Stimulated activated CD4-positive, alpha-beta T cell treated with anti-CD3 and anti-CD28 coated beads, Interleukin-12 subunit alpha, Interleukin-12 subunit beta, amount 100 ng/mL, for 48 hours (primary cell): ENCODE measurements around the gene TCF7L2.
A peak's percentile ranks its signal among the peaks of the same experiment; 100 is the strongest.

ENCODE experiments used
- DNase-seq, 3 donors: peaks; one replicate each; pipeline ENCODE4 v3.0.0-alpha.2; 2020; ENCODE audit warnings: low read depth in 2 of 3, low spot score in 1 of 3

The TCF7L2 gene

DNA sequence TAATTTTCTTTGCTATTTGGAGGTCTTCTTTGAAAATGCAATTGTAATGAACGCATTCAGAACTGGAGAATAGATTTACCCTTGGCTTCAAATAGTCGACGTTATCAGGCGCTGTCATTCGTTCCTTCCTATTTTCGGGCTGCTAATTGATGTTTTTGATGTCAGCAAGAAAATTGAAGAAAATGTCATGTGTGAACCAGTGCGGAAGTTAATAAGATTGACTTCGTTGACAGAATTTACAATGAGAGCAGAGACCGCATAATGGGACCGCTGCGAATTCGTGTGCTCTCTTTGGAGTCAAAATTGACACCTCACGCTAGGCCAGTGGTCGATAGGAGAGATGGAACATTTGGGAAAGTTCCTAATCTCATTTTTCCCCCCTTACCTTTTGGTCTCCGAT lies 168.8 kb downstream of the TCF7L2 start:
- no peak for DNase-seq

DNA sequence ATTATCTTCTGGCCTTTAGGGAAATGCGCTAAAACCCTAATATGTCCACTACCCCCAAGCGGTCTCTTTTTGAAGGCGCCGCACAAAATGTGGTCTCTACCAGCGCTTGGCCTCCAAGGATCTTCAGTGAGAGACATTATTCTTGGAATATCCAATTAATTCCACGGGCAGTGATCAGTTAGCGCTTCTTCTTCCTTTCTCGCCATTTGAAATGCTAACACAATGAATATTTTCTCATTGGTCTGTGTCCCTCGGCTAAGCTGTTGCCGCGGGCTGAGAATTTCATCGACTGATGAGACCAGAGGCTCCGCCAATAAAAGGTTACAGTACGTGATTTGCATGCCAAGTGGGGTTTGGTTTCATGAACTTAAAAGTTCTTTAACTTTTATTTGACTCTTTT lies 169.8 kb downstream of the TCF7L2 start:
- no peak for DNase-seq

DNA sequence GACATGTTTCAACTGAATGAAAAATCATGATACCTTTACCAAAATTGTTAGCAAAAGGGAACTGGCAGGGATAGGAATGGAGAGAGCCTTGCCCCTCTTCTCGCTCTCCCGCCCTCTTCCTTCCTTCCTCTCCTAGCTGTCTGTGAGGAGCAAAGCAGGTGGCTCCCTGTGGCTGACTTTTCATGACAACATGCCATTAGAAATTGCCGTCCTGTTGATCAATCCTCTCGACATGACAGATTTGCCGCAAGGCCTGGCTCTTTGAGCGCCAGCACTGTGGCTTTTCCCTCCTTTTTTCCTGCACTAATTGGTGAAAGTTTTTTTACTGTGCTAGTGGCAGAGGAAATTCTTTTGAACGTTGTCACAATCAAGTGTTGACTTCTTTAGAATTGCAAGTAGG lies 171.1 kb downstream of the TCF7L2 start:
- DNase-seq, result no peak

DNA sequence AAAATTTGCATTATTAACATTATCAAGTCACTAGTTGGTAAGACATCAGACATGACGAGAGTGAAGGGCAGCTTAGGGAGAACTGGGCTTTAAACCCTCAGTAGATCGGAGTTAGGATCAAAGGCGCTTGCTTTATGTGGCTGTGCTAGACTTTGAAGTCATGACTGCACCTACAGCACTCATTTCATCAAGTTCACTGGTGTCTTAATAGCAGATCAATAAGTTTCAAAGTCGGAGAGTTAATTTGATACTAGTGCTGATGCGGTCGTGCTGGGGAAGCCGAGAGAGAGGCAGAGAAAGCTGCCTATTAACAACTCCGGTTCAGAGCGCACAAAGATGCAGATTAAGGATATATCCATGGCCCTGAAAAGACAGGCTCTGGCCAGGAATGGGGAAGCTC lies 172.9 kb downstream of the TCF7L2 start:
- DNase-seq, result no peak

DNA sequence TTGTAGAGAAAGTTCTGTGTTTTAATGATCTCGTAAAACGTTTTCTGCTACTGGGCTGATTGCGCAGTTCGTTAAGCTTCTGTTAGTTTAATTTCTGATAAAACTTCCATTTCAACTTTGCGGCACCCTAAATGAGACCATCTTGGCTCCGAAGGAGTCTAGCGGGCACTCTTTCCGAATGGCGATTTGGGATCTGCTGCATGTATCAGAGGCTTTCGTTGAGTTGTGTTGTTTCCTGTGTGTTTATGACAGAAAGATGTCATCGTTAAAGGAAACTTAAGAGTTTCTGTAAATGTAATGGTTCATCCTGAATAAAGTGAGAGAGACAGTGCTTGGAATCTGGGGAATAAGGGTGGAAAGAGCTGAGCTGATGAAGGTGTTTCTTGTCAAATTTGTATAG lies 174.7 kb downstream of the TCF7L2 start:
- no peak for DNase-seq

DNA sequence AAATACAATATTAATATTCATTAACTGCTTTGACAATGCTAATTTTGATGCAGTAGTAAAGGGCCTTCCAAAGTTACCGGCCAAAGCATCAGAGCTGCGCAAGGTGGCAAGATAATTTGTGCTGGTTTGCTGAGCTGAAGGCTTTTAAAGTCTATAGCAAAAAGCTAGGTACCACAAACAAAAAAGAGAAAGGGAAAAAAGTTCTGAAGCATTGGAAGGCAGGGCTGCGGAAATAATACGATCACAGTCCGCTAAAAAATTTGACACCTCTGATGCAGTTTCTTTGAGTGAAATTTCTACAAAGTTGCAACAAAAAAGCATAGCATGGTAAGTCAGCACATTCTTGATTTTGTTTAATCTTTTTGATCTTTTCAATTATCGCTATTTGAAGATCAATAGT lies 175.6 kb downstream of the TCF7L2 start:
- no peak for DNase-seq

DNA sequence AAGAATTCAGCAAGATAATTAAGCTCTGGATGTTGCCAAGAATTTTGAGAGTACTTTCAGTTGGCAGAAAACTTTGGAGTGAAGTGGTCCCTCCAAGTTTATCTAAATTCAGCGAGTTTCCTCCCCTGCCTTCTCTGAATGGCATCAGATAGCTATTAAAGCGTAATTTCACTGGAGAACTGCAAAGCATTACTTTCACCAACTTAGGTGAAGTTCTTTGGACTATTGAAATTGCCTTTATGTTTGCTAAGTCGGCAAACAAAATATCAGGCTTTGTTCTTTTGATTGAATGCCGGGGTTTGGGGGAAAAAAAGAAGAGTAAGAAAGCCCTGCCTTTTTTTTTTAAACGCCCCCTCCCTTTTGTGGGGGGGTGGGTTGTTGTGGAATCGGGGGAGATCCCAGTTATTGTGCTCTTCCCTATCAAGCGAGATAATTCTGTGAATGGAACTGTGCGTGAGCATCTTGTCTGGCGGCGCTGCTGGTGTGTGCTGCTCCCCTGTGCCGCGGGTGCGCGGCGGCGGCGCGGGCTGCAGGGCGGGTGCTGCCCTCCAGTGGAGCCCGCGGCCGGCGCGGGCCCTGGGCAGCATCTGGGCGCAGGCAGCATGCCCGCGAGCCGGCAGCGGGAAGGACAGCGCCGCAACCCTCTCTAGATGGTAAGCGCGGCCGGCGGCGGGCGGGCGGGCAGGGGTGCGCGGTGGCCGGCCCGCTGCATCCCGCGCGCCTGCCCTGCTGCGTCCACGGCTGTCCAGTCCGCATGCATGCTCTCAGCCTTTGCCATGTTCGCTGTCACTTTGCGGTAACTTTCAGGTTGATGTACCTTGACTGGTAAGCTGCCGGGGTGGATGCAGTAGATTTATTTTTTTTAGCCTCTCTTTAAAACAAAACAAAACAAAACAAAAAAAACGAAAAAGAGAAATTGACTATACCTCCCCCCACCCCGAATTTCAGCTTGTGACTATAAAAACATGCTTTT lies 176.5 kb downstream of the TCF7L2 start:
- peak; percentile 5 to 24 (median 7) for DNase-seq

DNA sequence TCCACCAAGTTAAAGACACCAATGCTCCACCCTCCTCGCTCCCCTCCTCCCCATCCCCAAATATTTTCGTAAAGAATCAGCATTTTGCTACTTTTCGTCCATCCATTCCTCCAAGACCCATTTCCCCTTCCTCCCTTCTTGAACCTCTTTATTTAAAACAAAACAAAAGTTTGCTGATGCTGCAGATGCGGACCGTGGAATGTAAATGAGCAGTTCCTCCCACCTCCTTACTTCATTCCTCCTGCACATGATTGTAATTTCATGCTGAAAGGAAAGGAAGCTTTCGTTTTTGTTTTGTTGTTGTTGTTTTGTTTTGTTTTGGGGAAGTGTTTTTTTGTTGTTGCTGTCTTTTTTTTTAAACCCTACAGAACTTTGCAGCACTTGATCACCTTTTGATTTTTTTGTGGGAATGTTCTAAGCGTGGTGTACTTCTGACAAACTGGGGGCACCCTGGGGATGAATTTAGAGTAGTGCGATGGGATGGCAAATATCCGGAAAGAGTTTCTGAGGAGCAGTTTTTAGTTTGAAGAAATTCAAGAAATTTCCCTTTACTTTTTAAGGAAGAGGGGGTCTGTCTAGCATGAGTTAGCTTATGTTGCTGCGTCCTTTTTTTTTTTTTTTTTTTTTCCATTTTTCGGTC lies 177.3 kb downstream of the TCF7L2 start:
- DNase-seq, result no peak

DNA sequence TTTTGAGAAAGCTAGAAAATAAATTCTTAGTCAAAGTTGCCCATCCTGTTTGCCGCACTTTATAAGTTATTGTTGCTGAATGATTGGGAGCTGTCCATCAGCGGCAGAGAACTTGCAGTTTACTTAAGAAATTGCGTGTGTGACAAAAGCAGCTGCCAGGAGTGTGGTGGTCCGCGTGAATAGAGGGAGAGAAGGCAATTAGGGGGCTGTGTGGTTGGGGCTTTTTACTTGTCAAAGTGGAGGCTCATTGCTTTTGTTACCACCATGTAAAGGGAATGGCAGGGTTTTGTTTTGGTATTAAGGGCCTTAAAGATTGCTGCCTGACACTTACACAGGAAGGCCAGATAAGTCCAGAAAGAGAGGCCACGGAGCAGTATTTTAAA lies 177.8 kb downstream of the TCF7L2 start:
- no peak for DNase-seq

DNA sequence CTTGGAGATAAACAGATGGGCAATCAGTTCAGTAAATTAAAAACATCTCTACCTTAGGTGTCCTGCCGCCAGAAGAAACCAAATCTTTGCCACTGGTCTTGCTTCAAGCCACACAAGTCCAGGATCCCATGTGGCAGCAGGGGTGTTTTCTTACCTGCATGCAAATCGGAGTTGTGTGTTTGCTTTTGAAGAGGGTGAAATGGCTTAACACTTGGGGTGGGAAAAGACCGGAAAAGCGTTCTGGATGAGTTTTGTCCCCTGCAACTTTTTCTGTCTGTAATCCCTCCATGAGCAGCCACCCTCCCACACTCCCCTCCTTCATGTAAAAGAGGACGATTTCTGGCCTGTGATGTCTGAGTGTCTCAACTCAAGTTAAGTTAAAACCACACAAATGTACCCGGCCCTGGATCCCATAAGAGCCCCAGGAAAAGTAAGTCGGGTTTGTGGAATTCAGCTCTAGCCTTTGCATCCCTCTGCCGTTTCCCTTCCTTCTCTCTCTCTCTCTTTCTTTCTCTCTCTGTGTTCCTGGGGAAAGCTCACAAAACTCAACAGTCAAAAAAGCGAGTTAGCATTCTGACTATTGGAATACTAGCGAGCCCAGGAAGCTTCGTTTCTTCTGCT lies 178.5 kb downstream of the TCF7L2 start:
- no peak for DNase-seq

DNA sequence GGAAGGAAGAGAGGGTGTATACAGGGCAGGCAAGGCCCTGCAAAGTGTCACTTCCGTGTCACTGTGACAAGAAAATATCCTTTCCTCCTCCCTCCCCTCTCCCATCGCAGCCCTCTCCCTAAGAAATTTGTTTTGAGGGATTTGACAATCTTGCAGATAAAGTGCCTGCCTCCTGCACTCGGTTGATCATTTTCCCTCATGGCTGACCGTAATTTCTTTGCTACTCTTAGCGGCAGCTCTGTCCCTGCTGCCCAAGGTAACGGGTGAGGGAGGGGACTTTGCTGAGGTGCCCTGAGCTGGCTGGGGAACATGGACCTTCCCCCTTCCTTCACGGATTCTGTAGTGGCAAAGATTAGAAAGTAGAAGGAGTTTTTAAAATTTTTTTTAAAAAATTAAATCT lies 179.1 kb downstream of the TCF7L2 start:
- DNase-seq, result no peak

DNA sequence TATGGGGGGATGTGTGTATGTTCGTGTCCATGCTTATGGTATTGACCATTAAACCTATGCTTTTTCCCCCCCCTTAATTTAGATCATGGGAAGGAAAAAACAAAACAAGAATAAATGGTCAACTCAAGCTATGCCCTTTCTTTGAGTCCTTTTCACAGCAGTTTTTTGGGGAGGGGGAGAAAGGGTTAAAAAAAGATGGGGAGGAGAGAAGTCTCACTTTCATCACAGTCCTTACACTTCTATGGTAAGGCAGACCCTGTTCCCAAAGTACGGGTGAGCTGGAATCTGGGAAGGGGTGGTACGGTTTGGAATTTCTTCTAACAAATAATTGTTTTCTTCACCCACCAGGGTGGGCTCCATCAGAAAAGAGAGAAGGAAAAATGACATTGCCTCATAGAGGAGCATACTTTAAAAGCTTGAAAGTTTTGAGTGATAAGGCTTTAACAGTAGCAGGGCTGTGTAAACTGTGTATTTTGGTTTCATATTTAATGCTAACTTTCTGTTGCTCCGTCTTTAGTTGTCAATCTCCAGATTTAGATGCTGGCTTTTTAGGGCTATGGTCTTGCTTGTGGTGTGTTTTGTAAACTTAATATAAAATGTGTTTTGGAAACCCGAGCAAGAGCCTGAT lies 180.1 kb downstream of the TCF7L2 start:
- no peak for DNase-seq

DNA sequence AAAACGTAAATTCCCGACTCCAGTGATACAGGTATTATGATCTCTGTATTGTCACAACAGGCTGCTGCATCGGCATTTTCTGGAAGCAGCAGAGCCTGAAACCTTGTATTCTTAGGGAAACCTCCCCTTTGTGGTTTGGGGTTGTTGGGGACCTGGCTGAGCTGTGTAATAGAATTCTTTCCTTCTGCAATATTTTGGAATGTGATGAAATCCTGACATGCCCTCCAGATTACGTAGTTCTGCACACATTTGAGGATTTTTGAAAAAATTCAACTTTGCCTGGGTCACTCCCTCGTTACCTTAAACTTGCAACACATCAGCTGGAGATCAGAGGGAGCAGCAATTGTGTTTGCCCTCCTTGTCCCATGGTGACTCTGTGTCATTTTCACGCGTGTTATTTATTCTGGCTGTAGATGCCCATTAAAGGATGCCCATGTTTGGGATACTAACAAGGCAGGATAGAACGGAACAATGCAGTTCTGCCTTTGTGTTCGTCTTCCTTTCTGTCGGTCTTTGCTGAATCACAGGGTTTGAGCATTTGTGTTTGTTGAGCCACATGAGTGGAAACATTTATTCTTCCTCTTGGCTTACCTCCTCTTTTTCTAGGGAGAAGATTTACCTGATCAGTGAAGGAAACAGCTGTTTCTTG lies 181.7 kb downstream of the TCF7L2 start:
- no peak for DNase-seq

DNA sequence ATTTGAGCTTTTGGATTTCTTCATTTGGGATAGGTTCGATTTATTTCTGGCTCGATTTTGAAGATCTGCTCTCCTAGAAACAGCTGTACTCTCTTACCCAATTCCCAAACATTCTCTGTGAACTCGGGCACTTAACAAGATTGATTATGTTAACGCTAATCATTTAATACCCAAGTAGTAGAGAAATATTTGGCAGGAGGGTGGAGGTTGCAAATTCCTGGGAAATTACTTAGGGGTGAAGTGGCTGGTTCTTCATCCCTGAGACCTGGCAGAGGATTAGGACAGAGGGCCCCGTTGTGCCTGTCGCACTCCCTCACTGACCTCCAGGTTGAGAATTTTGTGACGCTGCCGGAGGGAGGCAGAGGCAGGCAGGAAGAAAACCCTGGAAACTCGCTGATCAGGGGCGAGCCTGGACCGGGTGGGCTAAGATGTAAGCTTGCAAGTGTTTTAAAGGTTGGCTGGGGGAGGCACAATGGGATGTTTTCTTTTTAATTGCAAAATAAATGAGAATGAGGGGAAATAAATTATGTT lies 182.6 kb downstream of the TCF7L2 start:
- no peak for DNase-seq

DNA sequence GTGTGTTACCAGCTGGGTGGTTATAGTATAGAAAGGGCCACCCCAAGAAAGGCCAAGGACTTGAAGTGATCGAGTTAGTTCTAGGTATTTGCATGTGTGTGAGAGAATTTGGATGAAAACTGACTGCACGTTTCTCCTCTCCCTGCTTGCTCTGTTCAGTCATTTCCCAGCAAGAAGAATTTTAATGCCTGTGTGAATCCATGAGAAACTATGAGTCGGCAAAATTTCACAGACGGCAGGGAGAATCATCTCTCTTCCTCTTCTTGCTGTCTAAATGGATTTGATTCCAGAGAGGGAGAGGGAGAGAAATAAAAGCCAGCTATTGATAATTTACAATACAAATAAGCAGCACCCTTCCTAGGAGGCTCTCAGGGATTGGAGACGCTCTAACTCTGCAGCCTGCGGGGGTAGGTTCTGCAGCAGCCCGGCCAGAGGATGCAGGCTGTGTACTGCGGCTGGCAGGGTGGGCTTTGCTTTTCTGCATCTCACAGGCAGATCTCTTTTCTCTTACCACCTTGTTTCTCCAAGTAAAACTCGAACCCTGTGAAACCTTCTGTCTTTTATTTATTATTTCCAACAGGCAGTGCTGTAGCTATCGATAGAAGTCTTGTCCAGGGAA lies 183.6 kb downstream of the TCF7L2 start:
- DNase-seq, result no peak

DNA sequence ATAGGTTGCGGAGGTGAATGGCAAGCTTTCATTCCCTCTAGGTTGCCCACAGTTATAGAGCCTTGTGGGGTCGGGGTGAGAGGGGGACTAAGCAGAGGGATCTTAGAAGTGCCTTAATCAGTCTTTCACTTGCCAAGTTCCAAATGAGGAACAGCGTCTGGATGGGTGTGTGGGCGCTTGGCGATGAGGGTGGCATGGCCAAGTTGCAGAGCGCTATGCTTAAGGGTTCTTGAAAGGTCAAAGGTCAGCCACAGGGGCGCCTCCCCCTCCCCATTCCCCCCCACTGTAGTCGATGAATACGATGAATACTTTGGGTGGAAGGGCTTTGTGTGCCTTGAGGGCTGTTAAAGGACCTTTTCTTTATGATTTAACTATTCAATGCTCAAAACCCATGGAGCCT lies 185.0 kb downstream of the TCF7L2 start:
- DNase-seq, result no peak

DNA sequence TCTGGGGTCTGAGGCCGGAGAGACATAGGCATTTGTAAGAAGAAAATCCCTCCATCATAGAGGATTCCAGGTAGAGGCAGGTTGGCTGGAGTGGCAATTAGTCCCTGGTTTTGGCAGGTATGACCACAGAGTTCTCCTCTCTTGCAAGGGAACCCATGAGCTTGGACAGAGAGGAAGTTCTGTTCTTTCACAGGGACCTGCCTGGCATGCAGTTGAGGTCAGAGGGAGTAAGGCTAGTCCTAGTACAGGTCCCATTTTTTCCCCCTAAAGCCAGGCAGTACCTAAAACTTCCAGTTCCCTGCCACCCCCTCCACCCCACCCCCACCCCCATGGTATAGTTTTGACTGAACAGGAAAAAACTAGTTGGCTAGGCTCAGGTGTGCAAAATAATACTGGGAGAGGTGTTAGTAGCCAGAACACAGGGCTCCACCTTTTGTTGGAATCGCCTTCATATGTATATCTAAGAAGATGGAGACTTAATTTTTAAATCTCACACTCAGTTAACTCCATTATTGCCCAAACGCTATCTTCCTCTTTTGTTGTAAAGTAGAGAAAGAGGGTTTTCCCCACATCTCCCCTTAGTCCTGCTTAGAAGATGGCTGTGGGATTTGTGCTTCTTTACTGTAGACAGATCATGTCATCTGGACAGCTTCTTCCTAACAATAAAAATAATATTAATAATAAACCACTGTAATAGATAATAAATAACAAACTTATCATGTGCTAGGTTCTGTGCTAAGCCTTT lies 188.1 kb downstream of the TCF7L2 start:
- no peak for DNase-seq

DNA sequence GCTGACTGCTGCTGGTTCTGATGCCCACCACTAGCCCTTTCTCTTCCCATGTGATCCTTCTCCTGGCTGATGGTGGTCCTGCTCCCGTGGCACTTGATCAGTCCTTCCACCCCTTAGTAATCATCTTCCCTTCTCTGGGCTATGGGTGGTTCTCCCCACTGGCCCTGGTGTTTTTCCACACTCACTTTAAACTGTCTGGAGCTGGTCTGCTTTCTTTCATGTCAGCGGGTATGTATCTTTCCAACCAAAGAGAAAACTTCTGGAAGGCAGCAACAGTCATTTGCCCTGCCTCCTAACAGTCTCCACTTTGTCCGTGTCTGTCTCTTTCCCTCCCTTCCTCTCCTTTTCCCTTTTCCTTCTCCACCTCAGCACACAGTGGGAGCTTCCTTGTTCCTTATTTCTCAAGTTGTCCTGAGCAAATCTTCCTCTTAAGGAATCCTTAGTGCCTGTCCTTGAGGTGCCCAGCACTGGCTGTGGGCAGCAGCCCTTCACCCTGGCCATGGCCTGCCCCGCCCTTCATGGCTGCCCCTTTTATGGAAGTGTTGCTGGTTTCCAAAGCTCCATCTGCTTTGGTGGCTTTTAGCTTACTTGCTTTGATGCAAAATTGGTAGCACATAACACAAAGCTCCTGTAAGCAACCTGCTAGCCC lies 189.0 kb downstream of the TCF7L2 start:
- no peak for DNase-seq

DNA sequence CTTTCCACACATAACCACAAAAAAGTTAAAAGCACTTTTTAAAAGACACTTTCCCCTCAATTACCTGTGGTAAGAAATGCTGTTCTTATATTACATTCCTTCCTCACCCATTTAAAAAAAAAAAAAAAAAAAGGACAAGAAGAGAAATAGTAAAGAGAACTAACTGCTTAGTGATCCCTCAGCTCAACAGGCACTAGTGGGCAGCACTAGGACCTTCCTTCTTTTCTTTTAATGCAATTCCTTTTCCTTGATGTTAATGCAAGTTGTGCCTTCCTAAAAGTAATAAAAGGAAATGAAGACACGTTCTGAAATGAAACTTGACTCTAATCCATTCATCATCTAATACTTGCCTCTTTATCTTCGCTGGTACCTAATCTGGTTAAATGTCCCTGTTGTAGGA lies 189.7 kb downstream of the TCF7L2 start:
- DNase-seq, result no peak
